Thyroid gland (tissue), 4 donors: ENCODE data around the gene SOX1. TPM values are rescaled to one million over a fixed set of nuclear protein-coding genes. Genes with fewer than 3 reads are reported as not detected.

Source experiments
- DNase-seq, 2 donors: peaks; one replicate each; pipeline ENCODE4 v3.0.0-alpha.2; 2019
- H3K27ac ChIP-seq, 3 donors: fragments of 200-600 bp; sonication (generic); 1 replicate in 2 of 3; 2 replicates in 1 of 3; pipeline ENCODE4 v1.5.1; 2016 to 2019; ENCODE audit warnings: mild to moderate bottlenecking in 1 of 3, moderate library complexity in 1 of 3
- H3K27me3 ChIP-seq: fragments of 200-600 bp; sonication (generic); one replicate; pipeline ENCODE4 v1.5.1; 2019
- H3K36me3 ChIP-seq, 2 donors: fragments of 200-600 bp; sonication (generic); one replicate each; pipeline ENCODE4 v1.5.1; 2016 to 2019
- H3K4me1 ChIP-seq, 2 donors: fragments of 200-600 bp; sonication (generic); one replicate each; pipeline ENCODE4 v1.5.1; 2017 to 2019
- H3K4me3 ChIP-seq, 3 donors: fragments of 200-600 bp; sonication (generic); replicated peaks in 1 of 3; 1 replicate in 2 of 3; 2 replicates in 1 of 3; pipeline ENCODE4 v1.5.1; 2016; ENCODE audit warnings: mild to moderate bottlenecking in 1 of 3
- H3K9me3 ChIP-seq: fragments of 200-600 bp; sonication (generic); one replicate; pipeline ENCODE4 v1.5.1; 2017
- POLR2A ChIP-seq, 2 donors: fragments of 450-650 bp; IDR thresholded peaks; one replicate each; pipeline ENCODE4 v1.6.1; 2017; ENCODE audit warnings: antibody characterized with exemption in 2 of 2, mild to moderate bottlenecking in 2 of 2, moderate library complexity in 1 of 2
- WGBS, 2 donors: methylation state at CpG; one replicate each; pipeline ENCODE4 v1.1.5; 2017; 5-methylcytosine and 5-hydroxymethylcytosine counted together
- intact Hi-C: fragments of 100-400 bp; cut with DNase I; formaldehyde crosslinking; loops from one replicate; pipeline ENCODE4 v1.15.1; 2023
- total RNA-seq, 4 donors: library from RNA; depleted of rRNA; stranded (reverse); fragments of >200 nt; gene quantifications; one replicate each; pipeline ENCODE4 v1.2.3, GENCODE V29; 2016
- TF ChIP-seq, protein P1 (sequence below), 6 experiments: fragments of 200-600 bp in 3 of 6; fragments of 450-650 bp in 3 of 6; sonication (generic) in 3 of 6; IDR thresholded peaks; one replicate each; pipeline ENCODE4 v1.5.1; 2016 to 2019; ENCODE audit warnings: antibody characterized with exemption in 6 of 6, mild to moderate bottlenecking in 2 of 6, inconsistent platforms in 1 of 6, moderate library complexity in 1 of 6

Gene SOX1
- total RNA-seq, 4 donors from 2014 or later = 0.11 TPM; not detected in 3

- TF ChIP-seq, protein P1, sequence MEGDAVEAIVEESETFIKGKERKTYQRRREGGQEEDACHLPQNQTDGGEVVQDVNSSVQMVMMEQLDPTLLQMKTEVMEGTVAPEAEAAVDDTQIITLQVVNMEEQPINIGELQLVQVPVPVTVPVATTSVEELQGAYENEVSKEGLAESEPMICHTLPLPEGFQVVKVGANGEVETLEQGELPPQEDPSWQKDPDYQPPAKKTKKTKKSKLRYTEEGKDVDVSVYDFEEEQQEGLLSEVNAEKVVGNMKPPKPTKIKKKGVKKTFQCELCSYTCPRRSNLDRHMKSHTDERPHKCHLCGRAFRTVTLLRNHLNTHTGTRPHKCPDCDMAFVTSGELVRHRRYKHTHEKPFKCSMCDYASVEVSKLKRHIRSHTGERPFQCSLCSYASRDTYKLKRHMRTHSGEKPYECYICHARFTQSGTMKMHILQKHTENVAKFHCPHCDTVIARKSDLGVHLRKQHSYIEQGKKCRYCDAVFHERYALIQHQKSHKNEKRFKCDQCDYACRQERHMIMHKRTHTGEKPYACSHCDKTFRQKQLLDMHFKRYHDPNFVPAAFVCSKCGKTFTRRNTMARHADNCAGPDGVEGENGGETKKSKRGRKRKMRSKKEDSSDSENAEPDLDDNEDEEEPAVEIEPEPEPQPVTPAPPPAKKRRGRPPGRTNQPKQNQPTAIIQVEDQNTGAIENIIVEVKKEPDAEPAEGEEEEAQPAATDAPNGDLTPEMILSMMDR (IDR thresholded peaks at IDR 0.05) = no peak
- TF ChIP-seq POLR2A (IDR thresholded peaks at IDR 0.05) = no peak
- Histone ChIP-seq H3K36me3 (no peaks in the 10 kb centered on the region), H3K27ac (no peak overlapping the region), H3K4me3 (no peak overlapping the region), H3K4me1 (no peaks in the 10 kb centered on the region), H3K9me3 (no peaks in the 10 kb centered on the region), H3K27me3 (no peaks in the 10 kb centered on the region)
- 73 to 80% methylated on average over 11 of the region's 11 CpGs for WGBS, 2 donors
- intact Hi-C loops = no loop called here
- DNase-seq = no peak
Observed at GRCh38 chr13:112114391-112114790, 47.4 kb downstream of the SOX1 start.

DNA sequence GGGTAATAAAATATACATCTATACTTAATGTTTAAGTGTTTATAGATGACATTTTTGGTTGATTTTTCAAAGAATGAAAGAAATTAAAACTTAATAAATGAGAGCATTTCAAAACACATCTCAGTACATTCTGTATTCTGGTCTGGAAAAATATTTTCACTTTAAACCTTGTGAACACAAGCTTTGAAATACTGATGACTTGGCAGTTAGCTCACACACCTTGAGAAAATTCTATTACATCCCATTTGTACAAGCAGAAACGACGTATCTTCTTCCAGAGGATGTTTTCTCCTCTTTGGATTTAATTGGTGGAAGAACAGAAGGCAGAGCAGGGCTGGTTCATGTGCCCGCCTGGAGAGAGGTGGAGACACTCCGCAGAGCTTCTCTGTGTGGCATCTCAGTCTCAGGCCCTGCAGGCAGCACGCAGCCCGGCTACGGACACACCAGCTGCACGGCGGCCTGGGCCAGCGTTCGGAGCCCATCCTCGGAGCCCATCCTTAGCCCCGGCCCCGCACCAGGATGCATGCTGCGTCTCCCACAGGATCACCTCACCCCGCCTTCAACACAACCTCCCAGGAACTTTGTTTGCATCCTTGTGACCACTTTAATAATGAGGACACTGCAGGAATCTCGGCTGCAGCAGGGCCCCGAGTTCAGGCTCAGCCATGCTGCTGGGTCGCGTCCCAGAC, 48.6 kb downstream of the SOX1 start:
- intact Hi-C loops = no loop called here
- no peak for TF ChIP-seq POLR2A (IDR thresholded peaks at IDR 0.05)
- TF ChIP-seq, protein P1 (IDR thresholded peaks at IDR 0.05) = no peak
- no peak for DNase-seq
- no peak overlapping the region for H3K27ac ChIP-seq
- H3K4me3 ChIP-seq = no peak overlapping the region
- WGBS, 2 donors = 80 to 84% methylated on average over 20 of the region's 20 CpGs
- H3K36me3 ChIP-seq = no peaks in the 10 kb centered on the region
- H3K9me3 ChIP-seq = no peaks in the 10 kb centered on the region
- H3K4me1 ChIP-seq = no peaks in the 10 kb centered on the region
- H3K27me3 ChIP-seq = no peaks in the 10 kb centered on the region

DNA sequence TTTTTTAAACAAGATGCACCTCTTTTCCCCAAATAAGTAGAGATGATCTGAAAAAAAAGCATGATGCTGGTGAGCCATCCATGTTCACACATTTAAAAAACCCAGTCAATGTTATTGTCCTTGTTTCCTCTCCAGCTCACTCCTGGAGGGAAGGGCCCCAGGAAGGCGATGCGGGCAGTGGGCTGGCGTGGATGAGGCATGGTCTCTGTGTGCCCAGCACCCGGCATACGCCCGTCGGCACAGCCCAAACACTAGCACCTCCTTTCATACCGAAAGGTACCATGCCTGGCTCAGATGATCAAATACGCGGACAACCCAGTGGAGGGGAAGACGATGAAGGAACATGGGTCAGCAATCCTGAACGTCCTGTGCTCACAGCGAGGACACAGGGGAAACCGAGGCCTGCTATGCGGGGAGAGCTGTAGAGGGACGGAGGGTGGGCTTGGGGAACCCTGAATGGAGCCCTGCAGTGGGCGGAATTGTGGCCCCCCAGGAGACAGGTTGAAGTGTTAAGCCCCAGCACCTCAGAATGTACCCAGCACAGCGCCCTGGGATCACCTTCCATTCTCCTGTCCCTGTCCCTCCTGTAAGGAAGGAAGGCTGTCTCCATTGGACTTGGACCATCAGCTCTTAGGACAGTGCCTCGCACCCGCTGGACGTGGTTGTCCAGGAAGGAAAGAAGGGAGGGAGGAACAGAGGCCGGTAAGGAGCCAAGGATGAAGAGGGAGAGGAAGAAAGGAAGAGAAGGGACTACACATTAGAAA, 49.4 kb downstream of the SOX1 start:
- Histone ChIP-seq H3K27ac (no peak overlapping the region), H3K4me3 (no peak overlapping the region), H3K9me3 (no peaks in the 10 kb centered on the region), H3K36me3 (no peaks in the 10 kb centered on the region), H3K27me3 (no peaks in the 10 kb centered on the region), H3K4me1 (no peaks in the 10 kb centered on the region)
- DNase-seq = no peak
- TF ChIP-seq, protein P1 (IDR thresholded peaks at IDR 0.05) = no peak
- no peak for TF ChIP-seq POLR2A (IDR thresholded peaks at IDR 0.05)
- 86 to 87% methylated on average over 22 of the region's 22 CpGs for WGBS, 2 donors
- intact Hi-C loops = no loop called here

GRCh38 chr13:112117258-112117954, 50.5 kb downstream of the SOX1 start:
- no peak overlapping the region for H3K4me3 ChIP-seq
- no peaks in the 10 kb centered on the region for H3K4me1 ChIP-seq
- DNase-seq = no peak
- H3K27ac ChIP-seq = no peak overlapping the region
- H3K36me3 ChIP-seq = no peaks in the 10 kb centered on the region
- intact Hi-C loops = no loop called here
- 78 to 83% methylated on average over 11 to 12 of the region's 14 CpGs for WGBS, 2 donors
- TF ChIP-seq, protein P1 (IDR thresholded peaks at IDR 0.05) = no peak
- TF ChIP-seq POLR2A (IDR thresholded peaks at IDR 0.05) = no peak
- no peaks in the 10 kb centered on the region for H3K27me3 ChIP-seq
- no peaks in the 10 kb centered on the region for H3K9me3 ChIP-seq

GRCh38 chr13:112117955-112118302, 51.0 kb downstream of the SOX1 start:
- Histone ChIP-seq H3K36me3 (no peaks in the 10 kb centered on the region), H3K9me3 (no peaks in the 10 kb centered on the region), H3K27ac (no peak overlapping the region), H3K4me3 (no peak overlapping the region), H3K4me1 (no peaks in the 10 kb centered on the region), H3K27me3 (no peaks in the 10 kb centered on the region)
- no peak for TF ChIP-seq POLR2A (IDR thresholded peaks at IDR 0.05)
- TF ChIP-seq, protein P1 (IDR thresholded peaks at IDR 0.05) = no peak
- DNase-seq = no peak
- intact Hi-C loops = no loop called here
- 76 to 87% methylated on average over 13 to 18 of the region's 18 CpGs for WGBS, 2 donors
